K562 (cell line): Measurements from ENCODE around the gene HADHA. TPM values are rescaled to one million over a fixed set of nuclear protein-coding genes. Genes with fewer than 3 reads are reported as not detected.

Experiments
- CTCF ChIP-seq, 3 experiments: IDR thresholded peaks in 2 of 3; conservative IDR thresholded peaks in 1 of 3; 2 replicates each; pipeline ENCODE4 v1.5.1; 2011 to 2012; ENCODE audit warnings: low read length in 3 of 3, mild to moderate bottlenecking in 3 of 3, control low read depth in 2 of 3, improper control_type of control experiment in 1 of 3, inconsistent platforms in 1 of 3, low read depth in 1 of 3, mixed read lengths in 1 of 3, moderate library complexity in 1 of 3; ENCODE audit not compliant: insufficient read depth in 2 of 3
- GTF2A2 ChIP-seq: IDR thresholded peaks from 2 replicates; pipeline ENCODE4 v1.6.1; 2016; ENCODE audit warnings: mild to moderate bottlenecking, missing genetic modification characterization, missing compliant biosample characterization
- JUND ChIP-seq, 2 experiments: IDR thresholded peaks; 2 replicates in 1 of 2; 3 replicates in 1 of 2; pipeline ENCODE4 v1.6.1; 2011; ENCODE audit warnings: borderline replicate concordance in 2 of 2, low read depth in 2 of 2, low read length in 2 of 2, improper control_type of control experiment in 1 of 2, missing biosample characterization in 1 of 2, missing genetic modification characterization in 1 of 2, missing genetic modification reagents in 1 of 2
- L3MBTL2 ChIP-seq: fragments of 450-650 bp; IDR thresholded peaks from 2 replicates; pipeline ENCODE4 v1.6.1; 2016; ENCODE audit warnings: mild to moderate bottlenecking, moderate library complexity
- MYC ChIP-seq, 2 experiments: fragments of 250-450 bp in 1 of 2; sonication (Bioruptor Pico) in 1 of 2; IDR thresholded peaks; 2 replicates each; pipeline versions ENCODE4 v1.5.1 to v1.6.1; 2012 to 2021; ENCODE audit warnings: low read depth in 2 of 2, borderline replicate concordance in 1 of 2, improper control_type of control experiment in 1 of 2, low read length in 1 of 2, mild to moderate bottlenecking in 1 of 2, moderate library complexity in 1 of 2
- PRPF4 ChIP-seq: fragments of 200-400 bp; formaldehyde crosslinking; IDR thresholded peaks from one replicate; pipeline ENCODE4 v1.6.1; 2017; ENCODE audit warnings: low read length, low read depth, mild to moderate bottlenecking; ENCODE audit not compliant: insufficient read depth, poor library complexity, severe bottlenecking
- PTTG1 ChIP-seq: fragments of 450-650 bp; IDR thresholded peaks from 2 replicates; pipeline ENCODE4 v1.6.1; 2016; ENCODE audit warnings: low read depth, mild to moderate bottlenecking, missing genetic modification characterization, missing compliant biosample characterization
- RAD21 ChIP-seq, 2 experiments: fragments of 250-450 bp in 1 of 2; fragments of 450-650 bp in 1 of 2; sonication (Bioruptor Pico) in 1 of 2; formaldehyde crosslinking in 1 of 2; IDR thresholded peaks in 1 of 2; conservative IDR thresholded peaks in 1 of 2; 2 replicates each; pipeline versions ENCODE4 v1.4.0 to v1.8.0; 2020 to 2022; ENCODE audit warnings: mild to moderate bottlenecking in 2 of 2, moderate library complexity in 1 of 2
- RNF2 ChIP-seq: sonication (generic); IDR thresholded peaks from 2 replicates; pipeline ENCODE4 v1.6.1; 2016
- SETDB1 ChIP-seq: IDR thresholded peaks from one replicate; pipeline ENCODE4 v1.6.1; 2012; ENCODE audit warnings: low read length, control low read depth, inconsistent platforms
- STAT5A ChIP-seq: IDR thresholded peaks from 2 replicates; pipeline ENCODE4 v1.6.1; 2012; ENCODE audit warnings: low read length, inconsistent platforms, borderline replicate concordance
- TCF3 ChIP-seq: sonication (generic); formaldehyde crosslinking; IDR thresholded peaks from 2 replicates; pipeline ENCODE4 v1.4.0; 2020; ENCODE audit warnings: mild to moderate bottlenecking, missing genetic modification reagents
- USF1 ChIP-seq: sonication (generic); formaldehyde crosslinking; IDR thresholded peaks from 2 replicates; pipeline ENCODE4 v1.9.0; 2022; ENCODE audit warnings: mild to moderate bottlenecking, missing genetic modification reagents
- ZFX ChIP-seq: sonication (generic); formaldehyde crosslinking; IDR thresholded peaks from 2 replicates; pipeline ENCODE4 v1.8.0; 2022; ENCODE audit warnings: mild to moderate bottlenecking, missing genetic modification reagents, moderate library complexity
- ZNF146 ChIP-seq: IDR thresholded peaks from one replicate; pipeline ENCODE4 v1.6.1; 2018; ENCODE audit warnings: missing compliant biosample characterization; ENCODE audit not compliant: unreplicated experiment
- ZNF395 ChIP-seq: fragments of 200-800 bp; sonication (Bioruptor generic); IDR thresholded peaks from 2 replicates; pipeline ENCODE4 v1.6.1; 2017; ENCODE audit warnings: missing genetic modification characterization, missing compliant biosample characterization
- polyA plus RNA-seq, 8 experiments: library from polyadenylated mRNA; depleted of rRNA in 4 of 8; stranded (reverse) in 5 of 8; unstranded in 3 of 8; fragments of >200 nt; fragmentation: Nextera tagmentation in 2 of 8; fragmentation: Illumina TruSeq in 1 of 8; extraction: Ambion mirVana in 2 of 8; extraction: Trizol in 1 of 8; gene quantifications; 2 replicates each; pipeline versions ENCODE4 v1.2.1 to v1.2.3, GENCODE V29; 2011 to 2014; ENCODE audit warnings: inconsistent platforms in 1 of 8, missing spikeins in 1 of 8
- total RNA-seq, 7 experiments: library from RNA; depleted of rRNA in 6 of 7; stranded (reverse); fragments of >200 nt in 6 of 7; fragmentation: Illumina TruSeq in 2 of 7; extraction: Trizol in 2 of 7; gene quantifications; 2 replicates each; pipeline versions ENCODE4 v1.2.1 to v1.2.3, GENCODE V29; 2011 to 2021; ENCODE audit warnings: low replicate concordance in 1 of 7

The HADHA gene
- total and polyA plus RNA-seq, 9 of the 15 experiments (the other 6 are each of a cell fraction or from before 2014, with no cell fraction given), result 145 to 326 (median 202) TPM

GRCh38 chr2:26244309-26245230 lies at the start of gene HADHA, which contains the start of gene HADHB (continued):
- TF ChIP-seq CTCF (IDR thresholded peaks at IDR 0.05 in 2 of 3, conservative IDR thresholded peaks at IDR 0.05 in 1 of 3; ENCODE audit: insufficient read depth in 2 of 3, low read depth in 1 of 3, low read length in 3 of 3), result peak; percentile 13 to 18 (median 14); a peak in 2 of 6 replicates
- peak; percentile 79 for TF ChIP-seq ZFX (CRISPR knock-in tag)
- TF ChIP-seq USF1 (CRISPR knock-in tag), result peak; percentile 45; the same call in 1 of the 2 replicates
- 0 out of 4 replicates have a peak, but pooled peaks of 1 of the 2 experiments have one; percentile 4 for TF ChIP-seq RAD21 (CRISPR knock-in tag; conservative IDR thresholded peaks at IDR 0.05 in 1 of 2, IDR thresholded peaks at IDR 0.05 in 1 of 2)
- TF ChIP-seq JUND (IDR thresholded peaks at IDR 0.05; ENCODE audit: borderline replicate concordance, low read depth, low read length), result no peak; the same call in 1 of the 2 replicates
- TF ChIP-seq JUND (tag; IDR thresholded peaks at IDR 0.05; ENCODE audit: borderline replicate concordance, low read depth, low read length), result no peak
- no peak for TF ChIP-seq SETDB1
- no peak for TF ChIP-seq PRPF4
- TF ChIP-seq PTTG1 (tag), result no peak
- no peak; the same call in 1 of the 2 replicates for TF ChIP-seq MYC (IDR thresholded peaks at IDR 0.05; ENCODE audit: low read depth, low read length)
- peak; percentile 67; the same call in 1 of the 2 replicates for TF ChIP-seq MYC (CRISPR knock-in tag; IDR thresholded peaks at IDR 0.05; ENCODE audit: borderline replicate concordance, low read depth)
- TF ChIP-seq GTF2A2 (tag), result 0 out of 2 replicates have a peak, but pooled peaks have one; percentile 26
- TF ChIP-seq L3MBTL2, result 0 out of 2 replicates have a peak, but pooled peaks have one; percentile 25
- no peak; the same call in 1 of the 2 replicates for TF ChIP-seq RNF2
- no peak for TF ChIP-seq ZNF146 (CRISPR knock-in tag)
- peak; percentile 87; the same call in 1 of the 2 replicates for TF ChIP-seq ZNF395 (CRISPR knock-in tag)
- no peak for TF ChIP-seq TCF3 (CRISPR knock-in tag)
- no peak; the same call in 1 of the 2 replicates for TF ChIP-seq STAT5A
